MM.1S (cell line): Measurements from ENCODE around the gene WDR73.

Experiments
- CTCF ChIP-seq: fragments of 300-600 bp; sonication (generic); IDR thresholded peaks from 2 replicates; pipeline ENCODE4 v1.5.1; 2016; ENCODE audit warnings: antibody characterized with exemption, low read length, mixed read lengths
- EZH2 ChIP-seq: fragments of 300-600 bp; sonication (generic); optimal IDR thresholded peaks from 2 replicates; pipeline ENCODE3; 2017; ENCODE audit warnings: low read depth, mild to moderate bottlenecking, antibody characterized with exemption, low read length, mixed read lengths

GRCh38 chr15:84605554-84605882, 48.6 kb downstream of the WDR73 start:
- TF ChIP-seq EZH2 (no peak), CTCF (no peak)
